HepG2 (cell line): Measurements from ENCODE around the gene RPUSD3. TPM values are rescaled to one million over a fixed set of nuclear protein-coding genes. Genes with fewer than 3 reads are reported as not detected.
A peak's percentile ranks its signal among the peaks of the same experiment; 100 is the strongest.

Source experiments
- ATF7-NPFF ChIP-seq: sonication (generic); formaldehyde crosslinking; IDR thresholded peaks from 2 replicates; pipeline ENCODE4 v1.8.1; 2023; ENCODE audit warnings: mild to moderate bottlenecking, low read depth, missing genetic modification reagents, moderate library complexity
- EEA1 ChIP-seq: sonication (generic); formaldehyde crosslinking; IDR thresholded peaks from 2 replicates; pipeline ENCODE4 v1.5.1; 2020; ENCODE audit warnings: mild to moderate bottlenecking, missing genetic modification reagents, borderline replicate concordance
- ELF4 ChIP-seq: sonication (generic); formaldehyde crosslinking; IDR thresholded peaks from 2 replicates; pipeline ENCODE4 v1.5.0; 2020; ENCODE audit warnings: missing genetic modification reagents, mild to moderate bottlenecking, moderate library complexity, borderline replicate concordance
- HNRNPLL ChIP-seq: fragments of 200-400 bp; formaldehyde crosslinking; IDR thresholded peaks from 2 replicates; pipeline ENCODE4 v1.6.1; 2017; ENCODE audit warnings: mild to moderate bottlenecking, low read depth, low read length; ENCODE audit not compliant: poor library complexity, severe bottlenecking
- NKX3-1 ChIP-seq: sonication (generic); formaldehyde crosslinking; IDR thresholded peaks from 2 replicates; pipeline ENCODE4 v1.5.0; 2020; ENCODE audit warnings: missing genetic modification reagents
- POLR2G ChIP-seq: fragments of 200-400 bp; formaldehyde crosslinking; IDR thresholded peaks from 2 replicates; pipeline ENCODE4 v1.6.1; 2018; ENCODE audit warnings: mild to moderate bottlenecking, low read depth, low read length, moderate library complexity
- RAD21 ChIP-seq: fragments of 450-650 bp; formaldehyde crosslinking; IDR thresholded peaks from 2 replicates; pipeline ENCODE4 v1.5.0; 2020; ENCODE audit warnings: mild to moderate bottlenecking
- REPIN1 ChIP-seq: sonication (generic); formaldehyde crosslinking; IDR thresholded peaks from 2 replicates; pipeline ENCODE4 v1.8.0; 2022; ENCODE audit warnings: missing genetic modification reagents, low read depth, mild to moderate bottlenecking, borderline replicate concordance
- RFX3 ChIP-seq: IDR thresholded peaks from 2 replicates; pipeline ENCODE4 v1.6.1; 2016; ENCODE audit warnings: missing biosample characterization, missing genetic modification reagents
- SP2 ChIP-seq: sonication (generic); formaldehyde crosslinking; IDR thresholded peaks from 2 replicates; pipeline ENCODE4 v1.5.1; 2020; ENCODE audit warnings: mild to moderate bottlenecking, missing genetic modification reagents
- SRSF1 ChIP-seq: fragments of 200-400 bp; formaldehyde crosslinking; optimal IDR thresholded peaks from 2 replicates; pipeline ENCODE3; 2017; ENCODE audit warnings: mild to moderate bottlenecking, low read depth, low read length, moderate library complexity
- THAP9 ChIP-seq: sonication (generic); formaldehyde crosslinking; IDR thresholded peaks from 2 replicates; pipeline ENCODE4; 2020; ENCODE audit warnings: missing genetic modification reagents, mild to moderate bottlenecking, borderline replicate concordance
- ZBED4 ChIP-seq: sonication (generic); formaldehyde crosslinking; IDR thresholded peaks from 2 replicates; pipeline ENCODE4 v1.4.0; 2020; ENCODE audit warnings: missing genetic modification reagents, borderline replicate concordance
- ZNF205 ChIP-seq: IDR thresholded peaks from 2 replicates; pipeline ENCODE4 v1.6.1; 2018; ENCODE audit warnings: missing biosample characterization, missing genetic modification reagents
- ZNF207 ChIP-seq: fragments of 450-650 bp; IDR thresholded peaks from 2 replicates; pipeline ENCODE4 v1.6.1; 2016; ENCODE audit warnings: antibody characterized with exemption, borderline replicate concordance
- ZNF567 ChIP-seq: sonication (generic); formaldehyde crosslinking; IDR thresholded peaks from 2 replicates; pipeline ENCODE4 v1.8.1; 2023; ENCODE audit warnings: mild to moderate bottlenecking, missing genetic modification reagents, borderline replicate concordance
- ZNF639 ChIP-seq: conservative IDR thresholded peaks from 2 replicates; pipeline ENCODE4 v1.6.1; 2018; ENCODE audit warnings: missing genetic modification reagents
- ZNF670 ChIP-seq: sonication (generic); formaldehyde crosslinking; IDR thresholded peaks from 2 replicates; pipeline ENCODE4 v1.8.0; 2022; ENCODE audit warnings: mild to moderate bottlenecking, missing genetic modification reagents, borderline replicate concordance
- ZNF747 ChIP-seq: sonication (generic); formaldehyde crosslinking; IDR thresholded peaks from 2 replicates; pipeline ENCODE4 v1.8.1; 2023; ENCODE audit warnings: missing genetic modification reagents, mild to moderate bottlenecking, borderline replicate concordance
- ZNF782 ChIP-seq: sonication (generic); formaldehyde crosslinking; IDR thresholded peaks from 2 replicates; pipeline ENCODE4 v1.4.0; 2020; ENCODE audit warnings: missing genetic modification reagents, mild to moderate bottlenecking, borderline replicate concordance
- polyA plus RNA-seq, 8 experiments: library from polyadenylated mRNA; depleted of rRNA in 3 of 8; stranded (reverse) in 7 of 8; unstranded in 1 of 8; fragments of >200 nt; fragmentation: Illumina TruSeq in 4 of 8; extraction: Trizol in 4 of 8; gene quantifications; 2 replicates each; pipeline versions ENCODE4 v1.2.1 to v1.2.3, GENCODE V29; 2011 to 2016; ENCODE audit warnings: low read depth in 4 of 8, missing spikeins in 1 of 8, mixed read lengths in 1 of 8; ENCODE audit not compliant: insufficient read depth in 1 of 8
- total RNA-seq, 5 experiments: library from RNA; depleted of rRNA; stranded (reverse); fragments of >200 nt; fragmentation: Illumina TruSeq; extraction: Trizol; gene quantifications; 2 replicates each; pipeline ENCODE4 v1.2.3, GENCODE V29; 2016; ENCODE audit warnings: low read depth in 1 of 5

RPUSD3 gene
- total and polyA plus RNA-seq, 2 of the 13 experiments (the other 11 are each of a cell fraction or from before 2014, with no cell fraction given), result 32.1 to 48.7 TPM

- TF ChIP-seq ZBED4 (CRISPR knock-in tag) (0 out of 2 replicates have a peak, but pooled peaks have one; percentile 4), HNRNPLL (peak; percentile 31), ZNF567 (no peak), ZNF670 (CRISPR knock-in tag) (0 out of 2 replicates have a peak, but pooled peaks have one; percentile 13), THAP9 (peak; percentile 46; the same call in 1 of the 2 replicates), ZNF205 (CRISPR knock-in tag) (0 out of 2 replicates have a peak, but pooled peaks have one; percentile 13), REPIN1 (CRISPR knock-in tag) (no peak; the same call in 1 of the 2 replicates), RAD21 (peak; percentile 30; the same call in 1 of the 2 replicates), ATF7-NPFF (CRISPR knock-in tag) (0 out of 2 replicates have a peak, but pooled peaks have one; percentile 18), EEA1 (CRISPR knock-in tag) (no peak), SRSF1 (peak; percentile 75), ZNF747 (CRISPR knock-in tag) (peak; percentile 22; the same call in 1 of the 2 replicates), ZNF782 (peak; percentile 51; the same call in 1 of the 2 replicates), RFX3 (CRISPR knock-in tag) (no peak), NKX3-1 (CRISPR knock-in tag) (0 out of 2 replicates have a peak, but pooled peaks have one; percentile 29), POLR2G (peak; percentile 82), ELF4 (CRISPR knock-in tag) (peak; percentile 91), ZNF639 (CRISPR knock-in tag) (peak; percentile 38; the same call in 1 of the 2 replicates), ZNF207 (no peak), SP2 (CRISPR knock-in tag) (peak; percentile 62)
These were observed 51.2 kb downstream of the RPUSD3 start, which contains the start of the genes ARPC4 and TADA3 (continued) for GRCh38 chr3:9792405-9793160.
